Osteoblast (primary cell): ENCODE data around the gene SURF1. TPM values are rescaled to one million over a fixed set of nuclear protein-coding genes. Genes with fewer than 3 reads are reported as not detected.
A peak's percentile ranks its signal among the peaks of the same experiment; 100 is the strongest.
"Not testable (repeated sequence)": the region's sequence is repeated elsewhere in the genome, so short reads cannot be mapped to it uniquely, and the experiment has no call there.

ENCODE experiments used
- DNase-seq: peaks from one replicate; pipeline ENCODE4 v3.0.0; 2011; ENCODE audit warnings: low spot score, mixed read lengths; ENCODE audit not compliant: insufficient read length; ENCODE audit errors: missing footprints
- H2AFZ ChIP-seq: 2 replicates; pipeline ENCODE4 v1.6.0; 2011; ENCODE audit warnings: mild to moderate bottlenecking, low read length
- H3K27ac ChIP-seq: 2 replicates; pipeline ENCODE4 v1.5.1; 2011; ENCODE audit warnings: mild to moderate bottlenecking, low read depth, low read length, moderate library complexity
- H3K27me3 ChIP-seq: 2 replicates; pipeline ENCODE4 v1.6.0; 2012; ENCODE audit warnings: mild to moderate bottlenecking, control low read depth, inconsistent platforms, low read length, moderate library complexity; ENCODE audit not compliant: insufficient read depth
- H3K36me3 ChIP-seq: 2 replicates; pipeline ENCODE4 v1.5.1; 2011; ENCODE audit warnings: mild to moderate bottlenecking, low read length, control low read depth, moderate library complexity; ENCODE audit not compliant: insufficient read depth
- H3K4me1 ChIP-seq: 2 replicates; pipeline ENCODE4 v1.5.1; 2011; ENCODE audit warnings: mild to moderate bottlenecking, low read length, control low read depth, moderate library complexity; ENCODE audit not compliant: insufficient read depth
- H3K4me2 ChIP-seq: 2 replicates; pipeline ENCODE4 v1.6.0; 2011; ENCODE audit warnings: mild to moderate bottlenecking, low read length; ENCODE audit not compliant: insufficient read depth
- H3K4me3 ChIP-seq: fragments of 200-600 bp; sonication (generic); 3 replicates; pipeline ENCODE4 v1.5.1; 2012; ENCODE audit warnings: mild to moderate bottlenecking, low read length, inconsistent platforms; ENCODE audit not compliant: insufficient read depth
- H3K79me2 ChIP-seq: 2 replicates; pipeline ENCODE4 v1.6.0; 2012; ENCODE audit warnings: mild to moderate bottlenecking, low read length, control low read depth, inconsistent platforms; ENCODE audit not compliant: insufficient read depth
- H3K9me3 ChIP-seq: 2 replicates; pipeline ENCODE4 v1.5.1; 2011; ENCODE audit warnings: low read depth, low read length, control low read depth
- H4K20me1 ChIP-seq: 2 replicates; pipeline ENCODE4 v1.6.0; 2012; ENCODE audit warnings: mild to moderate bottlenecking, low read length, control low read depth; ENCODE audit not compliant: insufficient read depth
- CTCF ChIP-seq: IDR thresholded peaks from 2 replicates; pipeline ENCODE4 v1.5.1; 2011; ENCODE audit warnings: mild to moderate bottlenecking, low read depth, low read length, moderate library complexity; ENCODE audit errors: extremely low read depth
- total RNA-seq: library from RNA; depleted of rRNA; stranded (reverse); fragments of >200 nt; gene quantifications from 2 replicates; pipeline ENCODE4 v1.2.3, GENCODE V29; 2012

SURF1 gene
- total RNA-seq, 1 donor = 21.0 TPM

GRCh38 chr9:133340916-133341315 is 15.4 kb downstream of the SURF1 start:
- H3K27me3 ChIP-seq = no peaks in the 10 kb centered on the region
- no peak overlapping the region for H3K4me3 ChIP-seq
- peak; percentile 18 for DNase-seq
- no peak overlapping the region for H3K27ac ChIP-seq
- no peaks in the 10 kb centered on the region for H3K9me3 ChIP-seq
- peaks cover 8% of the 10 kb centered on the region for H3K4me1 ChIP-seq
- no peak overlapping the region for H3K4me2 ChIP-seq
- peaks cover 9% of the 10 kb centered on the region for H4K20me1 ChIP-seq
- no peak overlapping the region for H2AFZ ChIP-seq
- H3K79me2 ChIP-seq = peaks cover 12% of the 10 kb centered on the region
- peaks cover 60% of the 10 kb centered on the region for H3K36me3 ChIP-seq
- TF ChIP-seq CTCF = no peak

GRCh38 chr9:133340256-133340655 is 16.0 kb downstream of the SURF1 start:
- no peak for DNase-seq
- Histone ChIP-seq H3K27me3 (no peaks in the 10 kb centered on the region), H3K4me3 (no peak overlapping the region), H3K27ac (no peak overlapping the region), H3K9me3 (no peaks in the 10 kb centered on the region), H4K20me1 (peaks cover 3% of the 10 kb centered on the region), H3K4me2 (no peak overlapping the region), H3K36me3 (peaks cover 54% of the 10 kb centered on the region), H3K79me2 (peaks cover 12% of the 10 kb centered on the region), H3K4me1 (peaks cover 9% of the 10 kb centered on the region), H2AFZ (no peak overlapping the region)
- no peak for TF ChIP-seq CTCF

- no peak for TF ChIP-seq CTCF
- Histone ChIP-seq H3K9me3 (no peaks in the 10 kb centered on the region), H4K20me1 (peaks cover 3% of the 10 kb centered on the region), H2AFZ (no peak overlapping the region), H3K36me3 (peaks cover 48% of the 10 kb centered on the region), H3K4me2 (no peak overlapping the region), H3K4me1 (peaks cover 14% of the 10 kb centered on the region), H3K27ac (no peak overlapping the region), H3K4me3 (no peak overlapping the region), H3K27me3 (no peaks in the 10 kb centered on the region), H3K79me2 (peaks cover 14% of the 10 kb centered on the region)
- DNase-seq = no peak
These were observed 16.6 kb downstream of the SURF1 start for GRCh38 chr9:133339641-133340040.

GRCh38 chr9:133335924-133336811 is 20.1 kb downstream of the SURF1 start, which contains the start of gene SURF6:
TSS of gene SURF6 (minus strand) at chr9:133336188. CDS start at chr9:133336132, 56 bp downstream.
- peaks cover 18% of the 10 kb centered on the region for H4K20me1 ChIP-seq
- H3K27me3 ChIP-seq = no peaks in the 10 kb centered on the region
- H3K4me1 ChIP-seq = peaks cover 14% of the 10 kb centered on the region
- peak within 1 kb of the TSS; percentile 85 for H2AFZ ChIP-seq
- DNase-seq = peak; percentile 98
- peak within 1 kb of the TSS; percentile 89 for H3K4me2 ChIP-seq
- peaks cover 55% of the 10 kb centered on the region for H3K36me3 ChIP-seq
- peaks cover 31% of the 10 kb centered on the region for H3K79me2 ChIP-seq
- no peaks in the 10 kb centered on the region for H3K9me3 ChIP-seq
- H3K4me3 ChIP-seq = peak within 1 kb of the TSS; percentile 99
- TF ChIP-seq CTCF = no peak
- peak within 1 kb of the TSS; percentile 69 for H3K27ac ChIP-seq

GRCh38 chr9:133334888-133335287 is 21.4 kb downstream of the SURF1 start:
- H3K4me1 ChIP-seq = peaks cover 14% of the 10 kb centered on the region
- DNase-seq, H3K9me3 ChIP-seq, H2AFZ ChIP-seq, H3K27me3 ChIP-seq: not testable (repeated sequence)
- H3K36me3 ChIP-seq = peaks cover 54% of the 10 kb centered on the region
- peak overlapping the region; percentile 99 for H3K4me3 ChIP-seq
- H4K20me1 ChIP-seq = peaks cover 21% of the 10 kb centered on the region
- peaks cover 31% of the 10 kb centered on the region for H3K79me2 ChIP-seq
- peak overlapping the region; percentile 89 for H3K4me2 ChIP-seq
- H3K27ac ChIP-seq = peak overlapping the region; percentile 69
